ENCODE data around the gene KNTC1. TPM values are rescaled to one million over a fixed set of nuclear protein-coding genes. Genes with fewer than 3 reads are reported as not detected.

The KNTC1 gene
- total RNA-seq, 1 experiment from 2014 or later = 71.3 TPM

GRCh38 chr12:122593910-122594309, 66.9 kb downstream of the KNTC1 start:
- Histone ChIP-seq H4K8ac (replicated peaks; ENCODE audit: insufficient read length, low read depth, low read length) (no peak overlapping the region), H3K27me3 (ENCODE audit: insufficient read depth, low read length) (no peaks in the 10 kb centered on the region), H3K23me2 (ENCODE audit: insufficient read length, low read depth, low read length, poor library complexity, severe bottlenecking) (no peaks in the 10 kb centered on the region), H3K14ac (ENCODE audit: insufficient read depth, low read length) (no peak overlapping the region), H3K9me3 (ENCODE audit: control insufficient read depth, low read depth, low read length) (no peaks in the 10 kb centered on the region), H3K27ac (ENCODE audit: insufficient read length, low read depth, low read length) (no peak overlapping the region), H4K20me1 (ENCODE audit: control insufficient read depth, insufficient read depth, insufficient read length) (no peaks in the 10 kb centered on the region), H2BK120ac (ENCODE audit: low read depth, low read length, poor library complexity, severe bottlenecking) (no peak overlapping the region), H3K18ac (ENCODE audit: insufficient read length, low read depth, low read length) (no peak overlapping the region), H2BK12ac (ENCODE audit: insufficient read length, low read depth, low read length) (no peak overlapping the region), H2BK15ac (ENCODE audit: low read depth, low read length) (no peak overlapping the region), H3K56ac (ENCODE audit: insufficient read length, low read depth, low read length) (no peak overlapping the region), H4K5ac (ENCODE audit: insufficient read length, low read depth, low read length) (no peak overlapping the region), H3K9ac (ENCODE audit: extremely low read depth, insufficient read length, low read length) (no peak overlapping the region), H3K4me1 (ENCODE audit: insufficient read depth, low read length) (no peaks in the 10 kb centered on the region), H2AK5ac (ENCODE audit: insufficient read length, low read length) (no peak overlapping the region), H2BK5ac (ENCODE audit: insufficient read length, low read length) (no peak overlapping the region), H3T11ph (ENCODE audit: low read length) (no peak overlapping the region), H3K4me2 (ENCODE audit: insufficient read depth, insufficient read length, low read length) (no peak overlapping the region), H2AFZ (ENCODE audit: low read length) (no peak overlapping the region), H3K79me1 (ENCODE audit: insufficient read depth, low read depth, low read length, poor library complexity, severe bottlenecking) (no peaks in the 10 kb centered on the region), H3K23ac (ENCODE audit: insufficient read length, low read depth, low read length) (no peak overlapping the region), H3K79me2 (ENCODE audit: insufficient read depth, low read length) (no peaks in the 10 kb centered on the region), H4K91ac (ENCODE audit: insufficient read length, low read depth, low read length) (no peak overlapping the region), H3K4ac (ENCODE audit: low read depth, low read length) (no peak overlapping the region), H2BK20ac (ENCODE audit: low read depth, low read length, poor library complexity, severe bottlenecking) (no peak overlapping the region)
- Mint-ChIP-seq H3K9me3 (no peaks in the 10 kb centered on the region), H3K27me3 (ENCODE audit: low read depth) (no peaks in the 10 kb centered on the region), H3K4me3 (no peak overlapping the region), H3K36me3 (ENCODE audit: insufficient read depth in 1 of 3, low read depth in 3 of 3) (peaks cover 30 to 71% (median 54%) of the 10 kb centered on the region in 3 experiments; a peak in 6 of 7 replicates), H3K27ac (no peak overlapping the region), H3K4me1 (no peaks in the 10 kb centered on the region)
- TF ChIP-seq, protein P1, sequence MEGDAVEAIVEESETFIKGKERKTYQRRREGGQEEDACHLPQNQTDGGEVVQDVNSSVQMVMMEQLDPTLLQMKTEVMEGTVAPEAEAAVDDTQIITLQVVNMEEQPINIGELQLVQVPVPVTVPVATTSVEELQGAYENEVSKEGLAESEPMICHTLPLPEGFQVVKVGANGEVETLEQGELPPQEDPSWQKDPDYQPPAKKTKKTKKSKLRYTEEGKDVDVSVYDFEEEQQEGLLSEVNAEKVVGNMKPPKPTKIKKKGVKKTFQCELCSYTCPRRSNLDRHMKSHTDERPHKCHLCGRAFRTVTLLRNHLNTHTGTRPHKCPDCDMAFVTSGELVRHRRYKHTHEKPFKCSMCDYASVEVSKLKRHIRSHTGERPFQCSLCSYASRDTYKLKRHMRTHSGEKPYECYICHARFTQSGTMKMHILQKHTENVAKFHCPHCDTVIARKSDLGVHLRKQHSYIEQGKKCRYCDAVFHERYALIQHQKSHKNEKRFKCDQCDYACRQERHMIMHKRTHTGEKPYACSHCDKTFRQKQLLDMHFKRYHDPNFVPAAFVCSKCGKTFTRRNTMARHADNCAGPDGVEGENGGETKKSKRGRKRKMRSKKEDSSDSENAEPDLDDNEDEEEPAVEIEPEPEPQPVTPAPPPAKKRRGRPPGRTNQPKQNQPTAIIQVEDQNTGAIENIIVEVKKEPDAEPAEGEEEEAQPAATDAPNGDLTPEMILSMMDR (conservative IDR thresholded peaks at IDR 0.05) = no peak
- no CpG with 5 or more reads among the region's 1 CpG for WGBS (ENCODE audit: extremely low coverage, insufficient read length, low lambda C conversion rate)
- no peak for DNase-seq

Data from H9 (cell line).